BLaER1 treated with 17β-estradiol and CSF1 and Interleukin-3, amounts not matched to agents 10 nM and 100 nM (cell line): Measurements from ENCODE around the gene HBB.

ENCODE experiments used
- H3K27ac ChIP-seq, 11 experiments: shearing (Covaris generic); formaldehyde crosslinking; 2 replicates each; pipeline ENCODE4 v1.8.1; 2022
- H3K27me3 ChIP-seq, 11 experiments: shearing (Covaris generic); formaldehyde crosslinking; 2 replicates each; pipeline ENCODE4 v1.8.1; 2022
- H3K36me3 ChIP-seq, 11 experiments: shearing (Covaris generic); formaldehyde crosslinking; 2 replicates each; pipeline ENCODE4 v1.8.1; 2022
- H3K4me1 ChIP-seq, 10 experiments: shearing (Covaris generic); formaldehyde crosslinking; 2 replicates each; pipeline ENCODE4 v1.8.1; 2022
- H3K4me2 ChIP-seq, 11 experiments: shearing (Covaris generic); formaldehyde crosslinking; 2 replicates each; pipeline ENCODE4 v1.8.1; 2022
- H3K4me3 ChIP-seq, 10 experiments: shearing (Covaris generic); formaldehyde crosslinking; 2 replicates each; pipeline ENCODE4 v1.8.1; 2022
- H3K9ac ChIP-seq, 11 experiments: shearing (Covaris generic); formaldehyde crosslinking; 2 replicates each; pipeline ENCODE4 v1.8.1; 2022
- H3K9me3 ChIP-seq, 11 experiments: shearing (Covaris generic); formaldehyde crosslinking; replicated peaks in 1 of 11; 2 replicates each; pipeline ENCODE4 v1.8.1; 2022
- H4K20me1 ChIP-seq, 11 experiments: shearing (Covaris generic); formaldehyde crosslinking; 2 replicates each; pipeline ENCODE4 v1.8.1; 2022
- Cebpa-rat ChIP-seq, 11 experiments: shearing (Covaris generic); IDR thresholded peaks; 2 replicates each; pipeline ENCODE4 v1.8.1; 2022

Gene HBB

DNA sequence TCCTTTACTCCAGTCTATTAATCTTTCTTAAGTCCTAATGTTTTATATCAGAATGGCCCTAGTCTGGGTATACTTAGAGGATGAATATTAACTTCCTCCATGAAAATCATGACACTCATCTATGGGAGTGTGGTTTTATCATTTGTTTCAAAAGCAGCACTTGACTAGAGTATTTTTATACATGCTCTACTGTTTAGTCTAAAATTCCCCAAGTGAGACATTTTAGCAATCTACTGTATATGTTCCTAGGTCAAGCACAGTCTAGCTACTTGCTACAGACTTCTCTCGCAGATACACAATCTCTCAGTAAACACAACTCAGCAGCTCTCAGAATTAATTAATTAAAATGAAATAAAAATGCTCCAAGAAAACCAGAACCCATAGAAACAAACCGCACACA, 2.9 kb upstream of the HBB start:
- H3K4me1 ChIP-seq: peaks cover 9 to 31% (median 10%) of the 10 kb centered on the region in 10 experiments
- TF ChIP-seq Cebpa-rat (IDR thresholded peaks at IDR 0.05): no peak
- H4K20me1 ChIP-seq: no peaks in the 10 kb centered on the region
- H3K9me3 ChIP-seq: no peaks in the 10 kb centered on the region
- H3K36me3 ChIP-seq: no peaks in the 10 kb centered on the region
- H3K4me2 ChIP-seq: no peak overlapping the region
- H3K4me3 ChIP-seq: no peak overlapping the region
- no peak overlapping the region for H3K9ac ChIP-seq
- no peaks in the 10 kb centered on the region for H3K27me3 ChIP-seq
- H3K27ac ChIP-seq: no peak overlapping the region

GRCh38 chr11:5229356-5229755, 2.5 kb upstream of the HBB start:
- Histone ChIP-seq H3K4me2 (no peak overlapping the region), H4K20me1 (no peaks in the 10 kb centered on the region)

DNA sequence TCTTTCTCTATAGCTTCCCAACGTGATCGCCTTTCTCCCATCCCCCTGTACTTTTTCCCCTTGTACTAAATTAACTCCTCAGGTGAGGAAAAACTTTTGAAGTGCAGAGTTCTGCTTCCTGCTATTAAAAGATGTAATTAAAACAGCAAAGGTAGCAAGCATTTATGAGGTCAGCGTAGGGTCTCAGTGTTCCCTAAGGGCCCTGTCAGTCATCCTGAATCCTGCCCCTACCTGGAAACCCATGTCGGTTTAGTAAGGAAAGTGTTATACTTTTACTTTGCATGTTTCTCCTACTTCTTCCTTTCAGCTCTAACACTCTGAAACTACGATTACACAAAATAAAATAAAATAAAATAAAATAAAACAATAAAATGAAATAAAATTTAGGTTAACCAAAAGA, 1.3 kb upstream of the HBB start:
- no peak overlapping the region for H3K4me2 ChIP-seq
- no peak overlapping the region for H3K27ac ChIP-seq
- H3K9ac ChIP-seq: no peak overlapping the region
- H3K4me3 ChIP-seq: no peak overlapping the region
- no peaks in the 10 kb centered on the region for H4K20me1 ChIP-seq
- no peaks in the 10 kb centered on the region for H3K27me3 ChIP-seq
- no peak for TF ChIP-seq Cebpa-rat (IDR thresholded peaks at IDR 0.05)
- no peaks in the 10 kb centered on the region for H3K36me3 ChIP-seq
- H3K9me3 ChIP-seq: no peaks in the 10 kb centered on the region
- peaks cover 0 to 20% (median 0%) of the 10 kb centered on the region in 10 experiments; a peak in 5 of 20 replicates for H3K4me1 ChIP-seq

More at GRCh38 chr11:5229356-5229755, 2.5 kb upstream of the HBB start:
- Histone ChIP-seq H3K9me3 (no peaks in the 10 kb centered on the region), H3K4me1 (peaks cover 5 to 26% (median 6%) of the 10 kb centered on the region in 10 experiments), H3K36me3 (no peaks in the 10 kb centered on the region), H3K27ac (no peak overlapping the region), H3K4me3 (no peak overlapping the region), H3K9ac (no peak overlapping the region), H3K27me3 (no peaks in the 10 kb centered on the region)
- no peak for TF ChIP-seq Cebpa-rat (IDR thresholded peaks at IDR 0.05)

DNA sequence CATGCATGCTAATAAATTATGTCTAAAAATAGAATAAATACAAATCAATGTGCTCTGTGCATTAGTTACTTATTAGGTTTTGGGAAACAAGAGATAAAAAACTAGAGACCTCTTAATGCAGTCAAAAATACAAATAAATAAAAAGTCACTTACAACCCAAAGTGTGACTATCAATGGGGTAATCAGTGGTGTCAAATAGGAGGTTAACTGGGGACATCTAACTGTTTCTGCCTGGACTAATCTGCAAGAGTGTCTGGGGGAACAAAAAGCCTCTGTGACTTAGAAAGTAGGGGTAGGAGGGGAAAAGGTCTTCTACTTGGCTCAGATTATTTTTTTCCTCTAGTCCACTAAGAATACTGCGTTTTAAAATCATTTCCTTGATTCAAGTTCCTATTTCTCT, 810 bp upstream of the HBB start:
- no peak for TF ChIP-seq Cebpa-rat (IDR thresholded peaks at IDR 0.05)
- no peaks in the 10 kb centered on the region for H3K27me3 ChIP-seq
- no peak overlapping the region for H3K4me2 ChIP-seq
- H3K4me1 ChIP-seq: peaks cover 0 to 16% (median 0%) of the 10 kb centered on the region in 10 experiments; a peak in 5 of 20 replicates
- no peaks in the 10 kb centered on the region for H3K9me3 ChIP-seq
- H3K4me3 ChIP-seq: no peak overlapping the region
- H4K20me1 ChIP-seq: no peaks in the 10 kb centered on the region
- H3K9ac ChIP-seq: no peak overlapping the region
- no peaks in the 10 kb centered on the region for H3K36me3 ChIP-seq
- no peak overlapping the region for H3K27ac ChIP-seq

- H3K4me2 ChIP-seq: no peak overlapping the region
- no peak for TF ChIP-seq Cebpa-rat (IDR thresholded peaks at IDR 0.05)
- H3K27ac ChIP-seq: no peak overlapping the region
- H3K9ac ChIP-seq: no peak overlapping the region
- H3K4me3 ChIP-seq: no peak overlapping the region
- H3K9me3 ChIP-seq: peaks cover 0 to 4% (median 0%) of the 10 kb centered on the region in 11 experiments; a peak in 2 of 22 replicates
- no peaks in the 10 kb centered on the region for H3K36me3 ChIP-seq
- H3K27me3 ChIP-seq: no peaks in the 10 kb centered on the region
- H3K4me1 ChIP-seq: no peaks in the 10 kb centered on the region
- no peaks in the 10 kb centered on the region for H4K20me1 ChIP-seq
Observed at GRCh38 chr11:5225480-5225871, 1.4 kb downstream of the HBB start.

- Histone ChIP-seq H3K9ac (no peak overlapping the region), H3K9me3 (peaks cover 0 to 4% (median 0%) of the 10 kb centered on the region in 11 experiments; a peak in 2 of 22 replicates), H4K20me1 (no peaks in the 10 kb centered on the region), H3K36me3 (no peaks in the 10 kb centered on the region), H3K4me1 (no peaks in the 10 kb centered on the region), H3K4me2 (no peak overlapping the region), H3K4me3 (no peak overlapping the region), H3K27ac (no peak overlapping the region), H3K27me3 (no peaks in the 10 kb centered on the region)
- TF ChIP-seq Cebpa-rat (IDR thresholded peaks at IDR 0.05): no peak
Observed at GRCh38 chr11:5224538-5225479, 2.1 kb downstream of the HBB start.

- Histone ChIP-seq H3K27ac (no peak overlapping the region), H3K9me3 (peaks cover 0 to 4% (median 0%) of the 10 kb centered on the region in 11 experiments; a peak in 2 of 22 replicates), H3K4me1 (no peaks in the 10 kb centered on the region), H4K20me1 (no peaks in the 10 kb centered on the region), H3K9ac (no peak overlapping the region), H3K27me3 (no peaks in the 10 kb centered on the region), H3K36me3 (no peaks in the 10 kb centered on the region), H3K4me2 (no peak overlapping the region), H3K4me3 (no peak overlapping the region)
- no peak for TF ChIP-seq Cebpa-rat (IDR thresholded peaks at IDR 0.05)
Observed at GRCh38 chr11:5223686-5224085, 3.2 kb downstream of the HBB start.

- no peaks in the 10 kb centered on the region for H4K20me1 ChIP-seq
- no peak overlapping the region for H3K27ac ChIP-seq
- H3K27me3 ChIP-seq: no peaks in the 10 kb centered on the region
- no peak overlapping the region for H3K9ac ChIP-seq
- no peaks in the 10 kb centered on the region for H3K4me1 ChIP-seq
- no peaks in the 10 kb centered on the region for H3K36me3 ChIP-seq
- no peak overlapping the region for H3K4me2 ChIP-seq
- TF ChIP-seq Cebpa-rat (IDR thresholded peaks at IDR 0.05): no peak
- H3K4me3 ChIP-seq: no peak overlapping the region
- H3K9me3 ChIP-seq: peaks cover 0 to 4% (median 0%) of the 10 kb centered on the region in 11 experiments; a peak in 2 of 22 replicates
Observed at GRCh38 chr11:5223146-5223545, 3.7 kb downstream of the HBB start.

GRCh38 chr11:5210376-5210885, 16.4 kb downstream of the HBB start:
- no peak overlapping the region for H3K9ac ChIP-seq
- no peaks in the 10 kb centered on the region for H3K4me1 ChIP-seq
- no peaks in the 10 kb centered on the region for H3K27me3 ChIP-seq

More at GRCh38 chr11:5210376-5210885, 16.4 kb downstream of the HBB start:
- Histone ChIP-seq H3K36me3 (no peaks in the 10 kb centered on the region), H3K4me3 (no peak overlapping the region), H3K4me2 (no peak overlapping the region), H3K27ac (no peak overlapping the region), H3K9me3 (no peaks in the 10 kb centered on the region), H4K20me1 (no peaks in the 10 kb centered on the region)
- TF ChIP-seq Cebpa-rat (IDR thresholded peaks at IDR 0.05): no peak
